ENCODE measurements around the gene TOMM20.
"Not testable (repeated sequence)": the region's sequence is repeated elsewhere in the genome, so short reads cannot be mapped to it uniquely, and the experiment has no call there.

Gene TOMM20

GRCh38 chr1:235077571-235078479 is 50.8 kb downstream of the TOMM20 start:
- DNase-seq, result no peak

GRCh38 chr1:235077163-235077540 is 51.5 kb downstream of the TOMM20 start:
- DNase-seq, result no peak

GRCh38 chr1:235076504-235077162 is 52.0 kb downstream of the TOMM20 start:
- DNase-seq, result no peak

DNA sequence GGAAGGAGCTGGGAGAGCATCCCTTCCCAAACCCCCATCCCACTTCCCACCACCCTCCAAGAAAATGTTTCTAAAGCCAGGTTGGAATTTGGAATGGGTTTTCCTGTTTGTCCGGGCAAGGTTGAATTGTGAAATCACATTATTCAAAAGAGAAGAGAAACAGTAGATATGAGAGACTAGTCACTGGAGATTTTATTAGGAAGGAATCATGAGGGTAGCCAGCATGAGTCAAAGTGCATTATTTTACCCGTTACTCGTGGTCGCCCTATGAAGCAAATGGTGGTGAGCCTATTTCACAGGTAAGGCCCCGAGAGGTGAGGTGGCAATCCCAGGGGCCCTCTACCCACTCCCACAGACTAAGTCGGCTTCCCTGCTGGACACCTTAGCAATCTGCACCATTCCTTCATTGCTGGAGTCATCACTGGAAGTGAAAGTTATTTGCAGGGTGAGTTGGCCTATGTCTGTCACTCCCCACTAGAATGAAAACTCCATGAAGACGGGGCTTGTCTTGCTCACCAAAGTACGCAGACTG is 52.8 kb downstream of the TOMM20 start:
- DNase-seq, result no peak

DNA sequence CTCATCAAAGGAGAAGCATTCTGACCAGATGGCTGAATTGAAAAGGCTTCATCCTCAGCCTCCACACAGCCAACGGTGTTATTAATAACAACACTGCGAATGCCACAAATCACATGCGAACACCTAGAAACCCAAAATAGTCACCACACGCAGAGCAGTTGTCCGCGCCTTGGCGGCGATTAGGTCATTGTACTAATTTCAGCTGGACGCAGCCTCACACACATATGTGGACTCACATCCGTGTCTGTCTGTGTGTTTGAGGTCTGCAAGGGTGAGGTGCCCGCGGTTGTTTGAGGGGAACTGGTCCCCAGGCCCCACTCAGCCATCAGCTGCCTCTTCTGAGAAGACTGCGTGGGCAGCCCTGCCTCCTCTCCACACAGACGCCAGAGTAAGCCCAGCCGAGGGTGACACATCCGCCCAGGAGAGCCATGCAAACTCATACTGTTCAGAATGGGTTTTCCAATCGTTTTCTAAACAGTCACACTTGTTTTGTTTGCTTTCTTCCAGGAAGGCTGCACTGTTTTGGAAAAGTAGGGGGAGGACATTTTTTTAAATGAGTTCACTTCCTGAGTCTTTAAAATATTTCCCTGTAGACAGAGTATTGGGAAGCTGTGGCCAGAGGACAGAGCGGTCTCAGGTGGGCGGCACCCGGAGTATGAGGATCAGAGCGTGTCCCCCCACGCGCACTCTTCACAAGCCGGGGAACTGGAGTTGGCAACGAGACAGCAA is 53.4 kb downstream of the TOMM20 start:
- peak; percentile 77 for DNase-seq

GRCh38 chr1:235074523-235075047 is 54.1 kb downstream of the TOMM20 start:
- no peak for DNase-seq

DNA sequence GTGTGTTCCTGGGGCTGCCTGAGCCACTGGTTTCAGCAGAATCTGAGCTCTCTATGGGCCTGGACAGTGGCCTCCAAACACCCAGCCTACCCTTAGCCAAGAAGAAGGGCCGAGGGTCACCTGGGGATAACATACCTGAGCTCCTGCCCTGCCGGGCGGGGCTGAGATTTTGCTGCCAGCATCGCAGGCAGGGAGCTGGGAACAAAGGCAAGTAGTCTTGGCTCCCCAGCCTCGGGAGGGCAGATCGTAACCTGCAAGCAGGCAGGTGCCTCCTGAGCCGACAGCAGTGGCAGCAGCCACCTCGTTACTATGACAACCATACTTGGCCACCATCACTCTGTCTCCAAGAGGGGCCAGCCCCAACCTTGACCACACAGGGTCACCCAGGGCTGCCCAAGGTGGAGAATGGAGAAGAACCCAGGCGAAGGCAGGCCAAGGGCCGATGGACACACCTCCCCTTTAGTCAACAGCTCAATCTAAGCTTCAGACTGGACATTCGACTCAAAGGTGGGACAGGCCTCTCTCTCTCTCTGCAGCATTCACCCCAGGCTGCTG is 54.6 kb downstream of the TOMM20 start:
- DNase-seq, result no peak

- DNase-seq, result no peak
These were observed 55.2 kb downstream of the TOMM20 start for GRCh38 chr1:235073331-235073967.

DNA sequence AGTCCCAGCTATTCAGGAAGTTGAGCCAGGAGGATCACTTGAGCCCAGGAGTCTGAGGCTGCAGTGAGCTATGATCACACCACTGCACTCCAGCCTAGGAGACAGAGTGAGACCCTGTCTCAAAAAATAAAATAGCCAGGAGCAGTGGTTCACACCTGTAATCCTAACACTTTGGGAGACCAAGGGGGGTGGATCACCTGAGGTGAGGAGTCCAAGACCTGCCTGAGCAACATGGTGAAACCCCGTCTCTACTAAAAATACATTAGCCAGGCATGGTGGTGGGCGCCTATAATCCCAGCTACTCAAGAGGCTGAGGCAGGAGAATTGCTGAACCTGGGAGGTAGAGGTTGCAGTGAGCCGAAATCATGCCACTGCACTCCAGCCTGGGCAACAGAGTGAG is 56.1 kb downstream of the TOMM20 start:
- DNase-seq, result not testable (repeated sequence)

DNA sequence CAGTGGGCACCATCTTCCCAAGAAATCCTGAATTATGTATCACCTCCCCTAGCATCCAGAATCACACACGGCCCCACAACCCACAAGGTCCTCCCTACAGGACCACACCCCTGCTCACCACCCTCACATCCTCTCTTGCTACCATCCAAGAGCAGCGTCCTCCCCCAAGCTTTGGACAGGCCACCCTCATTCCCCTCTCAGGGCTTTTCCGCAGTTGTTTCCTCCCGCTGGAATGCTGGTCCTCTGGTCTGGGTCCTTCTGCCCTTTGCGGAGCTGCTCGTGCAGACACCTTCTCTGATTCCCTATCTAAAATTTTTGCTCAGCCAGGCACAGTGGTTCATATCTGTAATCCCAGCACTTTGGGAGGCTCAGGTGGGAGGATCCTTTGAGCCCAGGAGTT is 56.5 kb downstream of the TOMM20 start:
- no peak for DNase-seq

DNA sequence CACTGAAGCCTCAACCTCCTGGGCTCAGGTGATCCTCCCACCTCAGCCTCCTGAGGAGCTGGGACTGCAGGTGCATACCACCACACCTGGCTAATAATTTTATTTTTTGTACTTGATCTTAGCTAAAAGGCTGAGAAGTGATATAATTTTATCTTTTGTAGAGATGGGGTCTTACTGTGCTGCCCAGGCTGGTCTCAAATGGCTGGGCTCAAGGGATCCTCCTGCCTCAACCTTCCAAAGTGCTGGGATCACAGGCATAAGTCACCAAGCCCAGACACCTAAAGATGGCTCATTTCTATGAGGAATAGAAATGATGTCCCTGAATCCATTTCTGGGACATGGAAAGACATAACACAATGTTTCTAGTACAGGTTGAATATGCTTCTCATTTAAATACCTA is 57.8 kb downstream of the TOMM20 start:
- DNase-seq, result no peak

GRCh38 chr1:235069577-235070563 is 58.8 kb downstream of the TOMM20 start:
- no peak for DNase-seq

DNA sequence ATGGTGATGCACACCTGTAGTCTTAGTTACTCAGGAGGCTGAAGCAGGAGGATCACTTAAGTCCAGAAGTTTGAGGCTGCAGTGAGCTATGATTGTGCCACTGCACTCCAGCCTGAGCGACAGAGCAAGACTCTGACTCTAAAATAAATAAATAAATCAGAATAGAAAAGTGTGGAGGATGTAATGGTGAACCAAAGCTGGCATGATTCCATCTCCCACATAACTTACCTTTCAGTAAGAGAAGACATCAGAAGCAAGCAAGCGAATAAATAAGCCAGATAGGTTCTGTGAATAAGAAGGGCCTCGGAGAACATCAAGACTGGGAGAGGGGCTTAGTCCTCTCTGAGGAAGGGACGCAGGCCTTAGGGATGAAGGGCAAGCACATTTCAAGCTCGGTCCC is 59.5 kb downstream of the TOMM20 start:
- DNase-seq, result no peak

- DNase-seq, result no peak
These were observed 60.2 kb downstream of the TOMM20 start for GRCh38 chr1:235068158-235069121.

- peak; percentile 80 for DNase-seq
These were observed 61.1 kb downstream of the TOMM20 start for GRCh38 chr1:235067396-235068157.

- peak; percentile 32 for DNase-seq
These were observed 65.4 kb downstream of the TOMM20 start for GRCh38 chr1:235063068-235063765.

GRCh38 chr1:235060607-235061470 is 67.8 kb downstream of the TOMM20 start:
- peak; percentile 43 for DNase-seq
